HG03066 (cell line): ENCODE measurements around the gene BLOC1S1.

Source experiments
- ATAC-seq: cut with Tn5 transposase; IDR thresholded peaks from one replicate; pipeline ENCODE4 v1.9.1; 2021; ENCODE audit warnings: low read depth; ENCODE audit not compliant: unreplicated experiment

The BLOC1S1 gene

GRCh38 chr12:55715833-55716581, at the start of gene BLOC1S1:
Gene BLOC1S1, plus strand, starts transcription at chr12:55716046. Its CDS starts 6 bp downstream, at chr12:55716052.
- peak; percentile 93 for ATAC-seq

- ATAC-seq = no peak
Observed at GRCh38 chr12:55666508-55666907, 49.3 kb upstream of the BLOC1S1 start.

- no peak for ATAC-seq
Observed at GRCh38 chr12:55670276-55670675, 45.6 kb upstream of the BLOC1S1 start.

- no peak for ATAC-seq
Observed at GRCh38 chr12:55671746-55672145, 44.1 kb upstream of the BLOC1S1 start.

GRCh38 chr12:55673638-55674037, 42.2 kb upstream of the BLOC1S1 start:
- ATAC-seq = peak; percentile 98

GRCh38 chr12:55675666-55676065, 40.2 kb upstream of the BLOC1S1 start:
- ATAC-seq = no peak

- ATAC-seq = no peak
Observed at GRCh38 chr12:55676707-55677106, 39.1 kb upstream of the BLOC1S1 start.

GRCh38 chr12:55679691-55680090, 36.2 kb upstream of the BLOC1S1 start:
- no peak for ATAC-seq

- no peak for ATAC-seq
Observed at GRCh38 chr12:55681142-55682077, 34.4 kb upstream of the BLOC1S1 start.

GRCh38 chr12:55682087-55682796, 33.6 kb upstream of the BLOC1S1 start:
- no peak for ATAC-seq

GRCh38 chr12:55683676-55684075, 32.2 kb upstream of the BLOC1S1 start:
- no peak for ATAC-seq

GRCh38 chr12:55684761-55685370, 31.0 kb upstream of the BLOC1S1 start:
- ATAC-seq = no peak

- ATAC-seq = no peak
Observed at GRCh38 chr12:55685671-55686070, 30.2 kb upstream of the BLOC1S1 start.

- no peak for ATAC-seq
Observed at GRCh38 chr12:55686366-55687010, 29.4 kb upstream of the BLOC1S1 start.

GRCh38 chr12:55687746-55688145, 28.1 kb upstream of the BLOC1S1 start:
- peak; percentile 68 for ATAC-seq

GRCh38 chr12:55688716-55689655, 26.9 kb upstream of the BLOC1S1 start:
- no peak for ATAC-seq

GRCh38 chr12:55692631-55693322, 23.1 kb upstream of the BLOC1S1 start:
- no peak for ATAC-seq
